Measurements from ENCODE around the gene HOTAIR. TPM values are rescaled to one million over a fixed set of nuclear protein-coding genes. Genes with fewer than 3 reads are reported as not detected.

Gene HOTAIR
- total and polyA plus RNA-seq, 9 donors: 0.02 to 1.2 (median 0.28) TPM; not detected in 5

DNA sequence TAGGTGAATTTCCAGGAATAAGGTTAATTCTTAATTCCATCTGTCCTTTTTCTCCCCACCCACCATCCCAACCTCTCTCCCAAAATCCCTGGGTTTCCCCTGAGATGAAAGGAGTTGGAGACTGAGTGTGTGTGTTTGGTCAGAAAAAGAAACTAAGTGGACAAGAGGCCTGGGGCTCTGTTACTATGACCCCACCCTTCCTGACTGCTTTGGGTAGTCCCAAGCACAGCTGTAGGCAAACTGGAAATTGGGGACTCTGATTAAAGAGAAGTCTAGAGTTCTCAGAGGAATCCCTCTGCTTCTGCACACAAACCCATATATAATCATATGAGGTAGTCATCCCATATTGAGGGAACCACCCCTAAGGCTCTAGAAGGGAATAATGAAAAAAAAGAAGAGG is 27.0 kb downstream of the HOTAIR start:
- Histone ChIP-seq H3K27me3 (peaks cover 7% of the 10 kb centered on the region), H3K9me3 (no peaks in the 10 kb centered on the region), H3K36me3 (no peaks in the 10 kb centered on the region), H3K4me3 (no peak overlapping the region), H3K27ac (no peak overlapping the region), H3K4me1 (ENCODE audit: insufficient read depth) (peaks cover 4% of the 10 kb centered on the region)
- no peak for DNase-seq
- TF ChIP-seq EP300 (IDR thresholded peaks at IDR 0.05) (no peak), POLR2A (IDR thresholded peaks at IDR 0.05) (no peak)
- TF ChIP-seq, protein P1, sequence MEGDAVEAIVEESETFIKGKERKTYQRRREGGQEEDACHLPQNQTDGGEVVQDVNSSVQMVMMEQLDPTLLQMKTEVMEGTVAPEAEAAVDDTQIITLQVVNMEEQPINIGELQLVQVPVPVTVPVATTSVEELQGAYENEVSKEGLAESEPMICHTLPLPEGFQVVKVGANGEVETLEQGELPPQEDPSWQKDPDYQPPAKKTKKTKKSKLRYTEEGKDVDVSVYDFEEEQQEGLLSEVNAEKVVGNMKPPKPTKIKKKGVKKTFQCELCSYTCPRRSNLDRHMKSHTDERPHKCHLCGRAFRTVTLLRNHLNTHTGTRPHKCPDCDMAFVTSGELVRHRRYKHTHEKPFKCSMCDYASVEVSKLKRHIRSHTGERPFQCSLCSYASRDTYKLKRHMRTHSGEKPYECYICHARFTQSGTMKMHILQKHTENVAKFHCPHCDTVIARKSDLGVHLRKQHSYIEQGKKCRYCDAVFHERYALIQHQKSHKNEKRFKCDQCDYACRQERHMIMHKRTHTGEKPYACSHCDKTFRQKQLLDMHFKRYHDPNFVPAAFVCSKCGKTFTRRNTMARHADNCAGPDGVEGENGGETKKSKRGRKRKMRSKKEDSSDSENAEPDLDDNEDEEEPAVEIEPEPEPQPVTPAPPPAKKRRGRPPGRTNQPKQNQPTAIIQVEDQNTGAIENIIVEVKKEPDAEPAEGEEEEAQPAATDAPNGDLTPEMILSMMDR (IDR thresholded peaks at IDR 0.05): no peak
- intact Hi-C loops (cut with DNase I): no loop called here

DNA sequence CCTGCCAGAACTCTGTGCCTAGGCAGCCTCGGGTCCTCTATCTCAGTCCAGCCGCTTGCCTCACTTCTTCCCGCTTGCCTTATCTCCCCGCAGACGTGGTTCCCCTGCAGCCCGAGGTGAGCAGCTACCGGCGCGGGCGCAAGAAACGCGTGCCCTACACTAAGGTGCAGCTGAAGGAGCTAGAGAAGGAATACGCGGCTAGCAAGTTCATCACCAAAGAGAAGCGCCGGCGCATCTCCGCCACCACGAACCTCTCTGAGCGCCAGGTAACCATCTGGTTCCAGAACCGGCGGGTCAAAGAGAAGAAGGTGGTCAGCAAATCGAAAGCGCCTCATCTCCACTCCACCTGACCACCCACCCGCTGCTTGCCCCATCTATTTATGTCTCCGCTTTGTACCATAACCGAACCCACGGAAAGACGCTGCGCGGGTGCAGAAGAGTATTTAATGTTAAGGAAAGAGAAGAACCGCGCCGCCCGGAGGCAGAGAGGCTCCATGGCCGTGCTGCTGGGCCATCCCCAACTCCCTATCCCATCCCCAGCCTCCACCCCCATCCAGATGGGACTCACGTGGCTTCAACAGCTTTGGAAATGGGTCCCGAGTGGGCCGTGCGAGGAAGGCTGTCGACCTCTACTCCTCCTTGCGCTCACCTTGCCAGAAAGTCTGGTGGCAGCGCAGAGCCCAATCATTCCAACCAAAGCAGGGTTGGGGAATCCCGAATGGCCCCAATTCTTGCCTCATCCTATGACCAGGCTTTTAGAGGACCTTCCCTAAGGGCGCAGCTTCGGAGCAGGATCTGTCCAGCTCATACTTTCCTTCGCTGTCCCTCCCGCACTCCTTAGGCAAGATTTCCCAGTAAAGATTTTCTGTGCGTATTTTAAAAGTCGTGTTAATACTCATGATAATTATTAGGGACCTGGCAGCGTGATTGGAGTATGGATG is 29.6 kb downstream of the HOTAIR start:
- TF ChIP-seq, protein P1 (IDR thresholded peaks at IDR 0.05): no peak
- TF ChIP-seq POLR2A (IDR thresholded peaks at IDR 0.05): no peak
- H3K9me3 ChIP-seq: no peaks in the 10 kb centered on the region
- H3K4me3 ChIP-seq: no peak overlapping the region
- no peaks in the 10 kb centered on the region for H3K36me3 ChIP-seq
- H3K27ac ChIP-seq: no peak overlapping the region
- H3K27me3 ChIP-seq: peaks cover 3% of the 10 kb centered on the region
- H3K4me1 ChIP-seq (ENCODE audit: insufficient read depth): no peaks in the 10 kb centered on the region
- WGBS, 3 donors: 5 to 12% (median 5%) methylated on average over 51 of the region's 51 CpGs
- DNase-seq: no peak
- intact Hi-C loops (cut with DNase I): no loop called here

DNA sequence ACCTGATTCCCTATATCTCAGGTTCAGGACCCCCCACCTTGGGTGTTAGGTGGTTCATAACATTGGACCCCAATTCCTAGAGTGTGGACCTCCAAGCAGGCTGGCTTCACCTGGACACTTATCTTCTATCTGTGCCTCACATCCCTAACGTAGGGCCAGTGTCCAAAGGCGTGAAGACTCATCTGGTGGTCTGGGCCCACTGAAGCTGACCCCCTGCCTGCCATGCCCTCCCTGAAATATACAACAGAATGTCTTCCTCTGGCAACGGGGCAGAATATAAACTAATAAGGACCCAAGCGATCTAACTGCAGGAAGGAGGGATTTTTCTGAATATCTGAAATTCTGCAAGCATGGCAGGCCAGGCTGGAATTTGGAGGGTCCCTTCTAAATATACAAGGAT is 30.5 kb downstream of the HOTAIR start:
- Histone ChIP-seq H3K4me1 (ENCODE audit: insufficient read depth) (no peaks in the 10 kb centered on the region), H3K27ac (no peak overlapping the region), H3K4me3 (no peak overlapping the region), H3K27me3 (peaks cover 2% of the 10 kb centered on the region), H3K9me3 (no peaks in the 10 kb centered on the region), H3K36me3 (no peaks in the 10 kb centered on the region)
- DNase-seq: no peak
- TF ChIP-seq POLR2A (IDR thresholded peaks at IDR 0.05): no peak
- intact Hi-C loops (cut with DNase I): no loop called here
- WGBS, 3 donors: 18 to 27% (median 25%) methylated on average over 4 of the region's 4 CpGs

DNA sequence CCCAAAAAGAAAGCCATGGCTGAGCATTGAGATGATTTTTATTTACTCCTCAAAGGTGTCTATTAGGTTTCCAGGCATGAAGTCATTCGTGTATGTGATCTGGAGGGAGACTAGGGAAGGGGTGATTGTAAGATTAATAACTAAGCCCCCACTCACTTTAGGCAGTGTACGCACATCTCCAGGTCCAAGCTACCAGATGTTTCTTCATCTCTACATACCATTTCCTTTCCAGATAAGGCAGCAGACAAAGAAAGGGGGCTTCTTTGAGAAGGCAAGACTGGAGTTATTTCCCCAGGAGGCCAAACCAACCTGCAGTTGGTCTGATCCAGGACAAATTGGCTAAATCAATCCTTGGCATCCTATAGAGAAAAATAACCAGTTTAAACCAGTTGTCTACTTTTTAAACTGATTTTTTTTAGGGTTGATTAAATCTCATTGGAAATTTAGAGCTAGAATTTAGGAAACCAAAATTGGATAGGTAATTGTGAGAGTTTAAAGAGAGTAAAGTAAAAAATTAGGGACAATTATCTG is 32.2 kb downstream of the HOTAIR start:
- Histone ChIP-seq H3K4me3 (no peak overlapping the region), H3K27me3 (peaks cover 2% of the 10 kb centered on the region), H3K9me3 (no peaks in the 10 kb centered on the region), H3K4me1 (ENCODE audit: insufficient read depth) (no peaks in the 10 kb centered on the region), H3K27ac (no peak overlapping the region), H3K36me3 (no peaks in the 10 kb centered on the region)
- WGBS, 3 donors: 10 to 24% (median 13%) methylated on average over 2 of the region's 2 CpGs
- intact Hi-C loops (cut with DNase I): no loop called here
- TF ChIP-seq POLR2A (IDR thresholded peaks at IDR 0.05) (no peak), EP300 (IDR thresholded peaks at IDR 0.05) (no peak)
- TF ChIP-seq, protein P1 (IDR thresholded peaks at IDR 0.05): no peak
- DNase-seq: no peak

DNA sequence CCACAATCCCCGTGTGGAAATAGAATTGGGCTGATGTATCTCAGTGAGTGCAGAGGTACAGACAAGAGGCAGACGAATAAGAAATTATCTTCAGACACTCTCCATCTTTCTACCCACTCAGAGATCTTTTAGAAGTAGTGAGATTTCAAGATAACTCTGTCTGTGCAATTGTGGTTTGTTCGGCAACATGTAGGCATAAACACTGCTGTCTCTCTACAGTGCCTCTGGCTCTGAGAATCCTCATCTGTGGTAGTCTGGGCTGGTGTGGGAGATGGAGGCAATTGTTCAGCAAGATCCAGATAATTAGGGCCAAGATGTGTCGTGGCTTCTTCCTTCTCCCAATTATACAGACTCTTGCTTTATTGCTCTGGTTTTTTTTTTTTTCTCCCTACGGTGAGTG is 33.0 kb downstream of the HOTAIR start:
- no peak for DNase-seq
- H3K36me3 ChIP-seq: no peaks in the 10 kb centered on the region
- TF ChIP-seq, protein P1 (IDR thresholded peaks at IDR 0.05): no peak
- no peak for TF ChIP-seq POLR2A (IDR thresholded peaks at IDR 0.05)
- TF ChIP-seq EP300 (IDR thresholded peaks at IDR 0.05): no peak
- intact Hi-C loops (cut with DNase I): no loop called here
- H3K9me3 ChIP-seq: no peaks in the 10 kb centered on the region
- no peak overlapping the region for H3K27ac ChIP-seq
- H3K4me1 ChIP-seq (ENCODE audit: insufficient read depth): no peaks in the 10 kb centered on the region
- H3K27me3 ChIP-seq: peaks cover 7% of the 10 kb centered on the region
- H3K4me3 ChIP-seq: no peak overlapping the region
- 15 to 19% (median 18%) methylated on average over 5 of the region's 5 CpGs for WGBS, 3 donors
